K562 (cell line): ENCODE results near the gene CCDC116. TPM values are rescaled to one million over a fixed set of nuclear protein-coding genes. Genes with fewer than 3 reads are reported as not detected.

ENCODE experiments used
- CREB5 ChIP-seq: fragments of 250-450 bp; sonication (Bioruptor Pico); IDR thresholded peaks from 2 replicates; pipeline ENCODE4 v1.5.0; 2020; ENCODE audit warnings: mild to moderate bottlenecking
- FOXJ2 ChIP-seq: fragments of 200-800 bp; sonication (Bioruptor generic); IDR thresholded peaks from 2 replicates; pipeline ENCODE4 v1.6.1; 2016; ENCODE audit warnings: missing genetic modification characterization, missing compliant biosample characterization
- GTF2A2 ChIP-seq: IDR thresholded peaks from 2 replicates; pipeline ENCODE4 v1.6.1; 2016; ENCODE audit warnings: mild to moderate bottlenecking, missing genetic modification characterization, missing compliant biosample characterization
- JUND ChIP-seq, 2 experiments: IDR thresholded peaks; 2 replicates in 1 of 2; 3 replicates in 1 of 2; pipeline ENCODE4 v1.6.1; 2011; ENCODE audit warnings: borderline replicate concordance in 2 of 2, low read depth in 2 of 2, low read length in 2 of 2, improper control_type of control experiment in 1 of 2, missing biosample characterization in 1 of 2, missing genetic modification characterization in 1 of 2, missing genetic modification reagents in 1 of 2
- KLF13 ChIP-seq: fragments of 450-650 bp; IDR thresholded peaks from 2 replicates; pipeline ENCODE4 v1.6.1; 2016; ENCODE audit warnings: missing genetic modification characterization, low read depth, mild to moderate bottlenecking, missing compliant biosample characterization, moderate library complexity, borderline replicate concordance
- MAFF ChIP-seq: IDR thresholded peaks from 2 replicates; pipeline ENCODE4 v1.6.1; 2012; ENCODE audit warnings: low read length, improper control_type of control experiment
- NR4A1 ChIP-seq, 2 experiments: fragments of 250-450 bp in 1 of 2; fragments of 450-650 bp in 1 of 2; sonication (Bioruptor Pico) in 1 of 2; IDR thresholded peaks; 2 replicates each; pipeline versions ENCODE4 v1.4.0 to v1.6.1; 2016 to 2020; ENCODE audit warnings: mild to moderate bottlenecking in 2 of 2, missing compliant biosample characterization in 1 of 2, missing genetic modification characterization in 1 of 2, moderate library complexity in 1 of 2
- SIN3A ChIP-seq, 2 experiments: fragments of 150-350 bp in 1 of 2; IDR thresholded peaks; 2 replicates each; pipeline ENCODE4 v1.6.1; 2011 to 2016; ENCODE audit warnings: borderline replicate concordance in 2 of 2, low read depth in 2 of 2, low read length in 2 of 2, mild to moderate bottlenecking in 2 of 2, moderate library complexity in 2 of 2; ENCODE audit not compliant: control insufficient read depth in 1 of 2
- SPI1 ChIP-seq: IDR thresholded peaks from 2 replicates; pipeline ENCODE4 v1.6.1; 2011; ENCODE audit warnings: low read depth, low read length, control low read depth, borderline replicate concordance
- TBP ChIP-seq: optimal IDR thresholded peaks from 2 replicates; pipeline ENCODE3; 2011; ENCODE audit warnings: low read depth, low read length, improper control_type of control experiment
- polyA plus RNA-seq, 8 experiments: library from polyadenylated mRNA; depleted of rRNA in 4 of 8; stranded (reverse) in 5 of 8; unstranded in 3 of 8; fragments of >200 nt; fragmentation: Nextera tagmentation in 2 of 8; fragmentation: Illumina TruSeq in 1 of 8; extraction: Ambion mirVana in 2 of 8; extraction: Trizol in 1 of 8; gene quantifications; 2 replicates each; pipeline versions ENCODE4 v1.2.1 to v1.2.3, GENCODE V29; 2011 to 2014; ENCODE audit warnings: inconsistent platforms in 1 of 8, missing spikeins in 1 of 8
- total RNA-seq, 7 experiments: library from RNA; depleted of rRNA in 6 of 7; stranded (reverse); fragments of >200 nt in 6 of 7; fragmentation: Illumina TruSeq in 2 of 7; extraction: Trizol in 2 of 7; gene quantifications; 2 replicates each; pipeline versions ENCODE4 v1.2.1 to v1.2.3, GENCODE V29; 2011 to 2021; ENCODE audit warnings: low replicate concordance in 1 of 7

Gene CCDC116
- total and polyA plus RNA-seq, 9 of the 15 experiments (the other 6 are each of a cell fraction or from before 2014, with no cell fraction given): 1.6 to 11.3 (median 4.7) TPM

DNA sequence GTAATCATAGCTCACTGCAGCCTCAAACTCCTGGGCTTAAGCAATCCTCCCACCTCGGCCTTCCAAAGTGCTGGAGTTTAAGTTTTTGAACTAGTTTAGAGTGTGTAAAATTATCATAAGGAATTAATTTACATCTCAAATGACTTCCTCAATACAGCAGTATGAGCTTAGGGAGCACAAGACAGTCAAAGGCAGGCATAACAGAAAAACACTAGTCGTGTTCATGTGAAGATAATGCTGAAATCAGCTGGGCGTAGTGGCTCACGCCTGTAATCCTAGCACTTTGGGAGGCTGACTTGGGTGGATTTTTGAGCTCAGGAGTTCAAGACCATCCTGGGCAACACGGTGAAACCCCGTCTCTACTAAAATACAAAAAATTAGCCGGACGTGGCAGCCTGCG lies 28.6 kb upstream of the CCDC116 start (continued):
- peak; percentile 40; the same call in 1 of the 2 replicates for TF ChIP-seq KLF13 (tag)
- TF ChIP-seq SIN3A (IDR thresholded peaks at IDR 0.05; ENCODE audit: borderline replicate concordance in 2 of 2, control insufficient read depth in 1 of 2, low read depth in 2 of 2, low read length in 2 of 2): no peak
- TF ChIP-seq MAFF: peak; percentile 32; the same call in 1 of the 2 replicates
- TF ChIP-seq TBP: no peak
- TF ChIP-seq JUND (IDR thresholded peaks at IDR 0.05; ENCODE audit: borderline replicate concordance, low read depth, low read length): 0 out of 2 replicates have a peak, but pooled peaks have one; percentile 21
- no peak for TF ChIP-seq JUND (tag; IDR thresholded peaks at IDR 0.05; ENCODE audit: borderline replicate concordance, low read depth, low read length)
- no peak for TF ChIP-seq GTF2A2
- TF ChIP-seq NR4A1 (CRISPR knock-in tag; IDR thresholded peaks at IDR 0.05): no peak
- no peak for TF ChIP-seq NR4A1 (tag; IDR thresholded peaks at IDR 0.05)
- 0 out of 2 replicates have a peak, but pooled peaks have one; percentile 3 for TF ChIP-seq FOXJ2 (tag)
- no peak for TF ChIP-seq CREB5 (CRISPR knock-in tag)
- peak; percentile 33; the same call in 1 of the 2 replicates for TF ChIP-seq SPI1
